Effector memory CD4-positive, alpha-beta T cell (primary cell): Measurements from ENCODE around the gene RFESD.
"Not testable (repeated sequence)": the region's sequence is repeated elsewhere in the genome, so short reads cannot be mapped to it uniquely, and the experiment has no call there.

Experiments used
- DNase-seq, 3 donors: peaks; one replicate each; pipeline ENCODE4 v3.0.0-alpha.2; 2020
- H3K27ac ChIP-seq: 2 replicates; pipeline ENCODE4 v1.7.0; 2013; ENCODE audit warnings: mild to moderate bottlenecking, low read length, moderate library complexity; ENCODE audit not compliant: insufficient read depth, poor library complexity, severe bottlenecking
- H3K27me3 ChIP-seq: replicated peaks from 2 replicates; pipeline ENCODE4 v1.7.0; 2013; ENCODE audit warnings: mild to moderate bottlenecking, low read length; ENCODE audit not compliant: insufficient read depth, control insufficient read depth, poor library complexity, severe bottlenecking
- H3K36me3 ChIP-seq: 2 replicates; pipeline ENCODE4 v1.7.0; 2013; ENCODE audit warnings: mild to moderate bottlenecking, low read length, moderate library complexity; ENCODE audit not compliant: control insufficient read depth, insufficient read depth
- H3K4me1 ChIP-seq: 2 replicates; pipeline ENCODE4 v1.7.0; 2013; ENCODE audit warnings: low read length, mild to moderate bottlenecking; ENCODE audit not compliant: control insufficient read depth, insufficient read depth, poor library complexity, severe bottlenecking
- H3K4me3 ChIP-seq: 2 replicates; pipeline ENCODE4 v1.7.0; 2013; ENCODE audit warnings: low read length, low read depth, mild to moderate bottlenecking; ENCODE audit not compliant: insufficient read depth, poor library complexity, severe bottlenecking
- H3K9me3 ChIP-seq: 2 replicates; pipeline ENCODE4 v1.7.0; 2013; ENCODE audit warnings: mild to moderate bottlenecking, low read length, moderate library complexity; ENCODE audit not compliant: control insufficient read depth

The RFESD gene

DNA sequence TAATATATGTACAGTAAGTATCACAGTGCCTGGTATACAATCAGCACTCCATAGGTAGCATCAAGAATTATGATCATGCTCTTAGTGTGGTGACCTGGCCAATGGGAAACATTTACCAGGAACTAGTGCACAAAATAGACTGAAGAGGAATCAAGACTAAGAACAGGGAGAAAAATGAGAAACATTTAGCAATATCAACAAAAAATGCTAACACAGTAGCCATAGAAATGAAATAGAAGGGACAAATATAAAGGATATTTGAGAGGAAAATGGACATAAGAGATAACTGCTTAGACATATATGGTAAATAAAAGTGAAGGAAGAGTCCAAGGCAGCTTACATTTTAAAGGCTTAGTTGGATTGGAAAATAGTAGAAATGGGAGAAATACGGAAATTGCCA, 52.8 kb downstream of the RFESD start:
- no peak for DNase-seq
- Histone ChIP-seq H3K4me1 (no peaks in the 10 kb centered on the region), H3K9me3 (no peaks in the 10 kb centered on the region), H3K36me3 (no peaks in the 10 kb centered on the region), H3K27ac (no peak overlapping the region), H3K4me3 (no peak overlapping the region), H3K27me3 (no peaks in the 10 kb centered on the region)

DNA sequence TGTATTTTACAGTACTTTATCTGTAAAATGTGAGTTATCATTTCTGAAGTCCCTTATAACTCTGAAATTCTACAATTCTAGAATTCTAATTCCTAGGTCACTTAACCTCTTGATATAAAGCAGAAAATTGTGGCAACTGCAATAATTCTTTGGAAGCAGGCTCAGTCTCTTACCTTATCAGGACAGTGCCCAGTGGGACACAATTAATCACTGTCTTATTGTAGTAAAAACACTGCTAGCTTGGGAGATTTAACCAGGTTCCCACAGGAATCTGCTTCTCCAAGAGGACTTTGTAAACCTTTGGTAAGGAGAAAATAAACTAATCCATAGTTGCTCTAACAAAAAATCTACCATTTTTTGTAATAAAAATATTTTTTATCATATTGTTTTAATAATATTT, 54.5 kb downstream of the RFESD start:
- H3K9me3 ChIP-seq, result no peaks in the 10 kb centered on the region
- no peak for DNase-seq
- no peaks in the 10 kb centered on the region for H3K4me1 ChIP-seq
- no peak overlapping the region for H3K27ac ChIP-seq
- no peak overlapping the region for H3K4me3 ChIP-seq
- no peaks in the 10 kb centered on the region for H3K36me3 ChIP-seq
- H3K27me3 ChIP-seq, result no peaks in the 10 kb centered on the region

- Histone ChIP-seq H3K9me3 (no peaks in the 10 kb centered on the region), H3K4me1 (no peaks in the 10 kb centered on the region), H3K27me3 (no peaks in the 10 kb centered on the region), H3K27ac (no peak overlapping the region), H3K36me3 (no peaks in the 10 kb centered on the region), H3K4me3 (no peak overlapping the region)
- no peak for DNase-seq
Observed at GRCh38 chr5:95704150-95704549, 57.6 kb downstream of the RFESD start.

GRCh38 chr5:95706196-95706595, 59.6 kb downstream of the RFESD start:
- not testable (repeated sequence) for H3K27ac ChIP-seq, H3K4me1 ChIP-seq, H3K36me3 ChIP-seq, H3K4me3 ChIP-seq, H3K9me3 ChIP-seq, H3K27me3 ChIP-seq, DNase-seq

GRCh38 chr5:95707055-95707454, 60.5 kb downstream of the RFESD start:
- no peak for DNase-seq
- H3K36me3 ChIP-seq, result no peaks in the 10 kb centered on the region
- no peak overlapping the region for H3K4me3 ChIP-seq
- H3K9me3 ChIP-seq, result no peaks in the 10 kb centered on the region
- no peaks in the 10 kb centered on the region for H3K27me3 ChIP-seq
- no peaks in the 10 kb centered on the region for H3K4me1 ChIP-seq
- H3K27ac ChIP-seq, result no peak overlapping the region
